ENCODE data around the gene CCDC187.
"Not testable (repeated sequence)": the region's sequence is repeated elsewhere in the genome, so short reads cannot be mapped to it uniquely, and the experiment has no call there.

Gene CCDC187

DNA sequence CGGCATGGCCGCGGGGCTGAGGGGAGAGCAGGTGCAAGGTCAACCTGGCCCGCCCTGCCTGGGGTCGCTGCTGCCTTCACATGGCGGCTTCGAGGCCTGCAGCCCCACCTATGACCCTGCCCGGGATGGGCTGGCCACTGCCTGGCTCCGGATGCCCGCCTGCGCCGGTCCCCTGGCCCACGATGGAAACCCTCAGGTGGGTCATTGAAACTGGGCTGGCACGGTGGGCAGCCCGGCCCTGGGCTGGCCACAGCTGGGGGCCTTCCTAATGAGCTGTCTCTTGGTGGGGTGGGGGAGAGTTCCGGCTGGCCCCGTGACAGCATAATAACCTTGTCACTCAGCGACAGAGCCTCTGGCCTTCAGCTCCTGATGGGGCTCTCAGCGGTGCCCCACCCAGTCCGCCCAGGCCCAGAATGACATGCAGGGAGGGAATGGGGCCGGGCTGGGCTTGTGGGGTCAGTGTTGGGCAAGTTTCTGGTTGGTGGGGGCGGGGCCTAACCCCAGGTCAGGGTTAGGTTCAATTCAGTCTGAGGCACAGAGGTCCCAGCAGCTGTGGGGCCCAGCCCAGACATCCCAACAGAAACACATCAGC is at the start of gene CCDC187:
TSS of gene CCDC187 (minus strand) at position 270 of the 592 bp plus-strand sequence. CDS start at position 6, 264 bp downstream.
- DNase-seq: no peak

DNA sequence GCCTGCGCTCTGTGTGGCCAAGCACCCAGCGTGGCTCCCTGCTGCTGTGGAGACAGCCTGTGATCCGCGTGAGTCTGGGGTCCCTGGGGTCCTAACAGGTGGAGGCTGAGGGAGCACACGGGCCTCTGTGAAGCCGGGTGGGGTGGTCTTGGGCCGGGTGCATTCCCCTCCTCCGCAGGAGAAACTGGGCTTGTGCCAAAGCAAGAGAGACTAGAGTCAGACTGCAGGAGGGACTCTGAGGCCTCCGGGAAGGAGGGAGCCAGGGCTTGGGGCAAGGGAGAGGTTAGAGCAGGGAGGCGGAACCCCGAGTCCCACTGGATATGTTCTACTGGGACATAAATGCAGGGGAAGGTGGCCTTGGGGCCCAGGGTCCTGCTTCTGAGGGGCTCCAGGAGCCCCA is 49.2 kb upstream of the CCDC187 start:
- no peak for DNase-seq

DNA sequence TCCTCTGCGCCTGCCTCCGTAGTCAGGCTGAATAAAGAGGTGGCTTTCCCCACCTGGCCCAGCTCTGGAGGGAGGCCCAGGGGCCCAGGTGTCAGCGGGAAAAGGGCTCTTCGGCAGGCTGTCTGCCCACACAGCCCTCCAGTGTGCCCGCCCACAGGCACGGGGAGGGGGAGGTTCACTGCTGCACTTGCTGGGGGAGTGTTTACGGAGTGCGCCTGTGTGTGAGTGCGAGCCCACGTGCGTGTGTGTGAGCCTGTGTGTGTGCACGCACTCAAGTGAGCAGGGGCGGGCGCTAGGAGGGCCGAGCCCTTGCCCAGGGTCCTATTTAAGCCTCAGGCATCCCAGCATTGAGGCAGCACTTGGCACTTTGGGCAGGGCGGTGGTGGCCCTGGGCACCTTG is 48.8 kb upstream of the CCDC187 start:
- DNase-seq: no peak

DNA sequence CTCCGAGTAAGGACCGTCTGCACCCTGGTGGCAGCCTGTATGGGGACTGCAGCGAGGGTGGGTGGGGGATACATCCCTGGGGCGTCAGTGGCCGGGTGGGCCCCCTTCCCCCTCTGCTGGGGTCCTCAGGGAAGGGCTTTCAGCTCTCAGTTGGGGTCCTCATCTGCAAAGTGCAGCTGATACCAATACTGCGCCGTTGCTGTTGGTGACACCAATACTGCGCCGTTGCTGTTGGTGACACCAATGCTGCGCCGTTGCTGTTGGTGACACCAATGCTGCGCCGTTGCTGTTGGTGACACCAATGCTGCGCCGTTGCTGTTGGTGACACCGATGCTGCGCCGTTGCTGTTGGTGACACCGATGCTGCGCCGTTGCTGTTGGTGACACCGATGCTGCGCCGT is 48.0 kb upstream of the CCDC187 start:
- DNase-seq: not testable (repeated sequence)

DNA sequence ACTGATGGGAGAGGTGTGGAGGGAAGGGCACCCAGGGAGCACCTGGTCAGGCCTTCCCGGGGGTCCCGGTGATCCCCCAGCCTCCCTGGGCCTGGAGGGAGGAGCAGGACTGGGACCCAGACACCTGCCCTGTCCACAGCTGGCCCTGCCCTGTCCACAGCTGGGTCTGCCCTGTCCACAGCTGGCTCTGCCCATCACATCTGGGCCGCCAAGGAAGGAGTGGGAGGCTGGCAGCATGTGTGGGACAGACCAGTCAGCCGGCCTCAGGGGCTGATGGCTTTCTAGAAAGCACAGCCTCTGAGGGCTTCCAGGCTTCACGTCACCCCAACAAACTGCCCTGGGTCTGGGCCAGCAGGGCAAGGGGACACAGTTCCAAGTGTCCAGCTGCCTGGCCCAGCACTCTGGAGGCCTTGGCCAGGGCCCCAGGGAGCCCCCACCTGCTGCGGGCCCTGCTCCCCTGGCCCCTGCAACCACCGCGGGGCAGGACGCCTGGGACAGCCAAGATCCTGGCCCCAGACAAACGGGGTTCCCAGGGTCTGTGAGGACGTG is 47.4 kb upstream of the CCDC187 start:
- DNase-seq: no peak

DNA sequence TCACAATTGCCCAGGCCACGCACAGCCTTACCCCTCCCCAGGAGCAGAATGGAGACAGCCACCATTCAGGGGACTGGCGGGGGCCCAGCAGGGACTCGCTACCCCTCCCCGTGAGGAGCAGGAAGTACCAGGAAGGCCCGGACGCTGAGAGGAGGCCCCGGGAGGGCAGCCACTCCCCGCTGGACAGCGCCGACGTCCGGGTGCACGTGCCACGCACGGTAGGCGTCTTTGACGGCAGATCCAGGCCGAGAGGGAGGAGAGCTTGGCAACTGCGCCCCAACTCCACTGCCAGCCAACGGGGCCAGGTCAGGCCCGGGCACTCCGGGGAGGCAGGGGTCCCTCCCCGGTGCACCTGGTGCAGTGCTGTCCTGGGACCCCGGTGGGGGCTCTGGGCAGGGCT is 45.7 kb upstream of the CCDC187 start:
- no peak for DNase-seq

DNA sequence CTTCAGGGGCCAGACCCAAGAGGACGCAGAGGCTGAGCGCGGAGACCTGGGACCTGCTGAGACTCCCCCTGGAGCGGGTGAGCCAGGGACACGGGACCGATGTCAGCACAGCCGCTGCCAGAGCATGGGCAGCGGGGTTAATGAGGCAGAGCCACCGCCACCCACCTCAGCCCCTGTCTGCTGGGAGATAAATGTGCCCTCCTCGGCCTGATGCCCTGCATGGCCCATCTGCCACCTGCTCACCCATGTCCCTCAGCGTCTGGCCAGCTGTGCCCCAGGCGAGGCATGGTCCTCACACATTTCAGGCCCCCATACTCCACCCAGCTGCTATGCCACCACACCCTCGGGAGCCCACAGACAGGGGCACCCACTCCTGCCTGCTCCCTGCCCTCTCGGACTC is 44.8 kb upstream of the CCDC187 start:
- DNase-seq: no peak

DNA sequence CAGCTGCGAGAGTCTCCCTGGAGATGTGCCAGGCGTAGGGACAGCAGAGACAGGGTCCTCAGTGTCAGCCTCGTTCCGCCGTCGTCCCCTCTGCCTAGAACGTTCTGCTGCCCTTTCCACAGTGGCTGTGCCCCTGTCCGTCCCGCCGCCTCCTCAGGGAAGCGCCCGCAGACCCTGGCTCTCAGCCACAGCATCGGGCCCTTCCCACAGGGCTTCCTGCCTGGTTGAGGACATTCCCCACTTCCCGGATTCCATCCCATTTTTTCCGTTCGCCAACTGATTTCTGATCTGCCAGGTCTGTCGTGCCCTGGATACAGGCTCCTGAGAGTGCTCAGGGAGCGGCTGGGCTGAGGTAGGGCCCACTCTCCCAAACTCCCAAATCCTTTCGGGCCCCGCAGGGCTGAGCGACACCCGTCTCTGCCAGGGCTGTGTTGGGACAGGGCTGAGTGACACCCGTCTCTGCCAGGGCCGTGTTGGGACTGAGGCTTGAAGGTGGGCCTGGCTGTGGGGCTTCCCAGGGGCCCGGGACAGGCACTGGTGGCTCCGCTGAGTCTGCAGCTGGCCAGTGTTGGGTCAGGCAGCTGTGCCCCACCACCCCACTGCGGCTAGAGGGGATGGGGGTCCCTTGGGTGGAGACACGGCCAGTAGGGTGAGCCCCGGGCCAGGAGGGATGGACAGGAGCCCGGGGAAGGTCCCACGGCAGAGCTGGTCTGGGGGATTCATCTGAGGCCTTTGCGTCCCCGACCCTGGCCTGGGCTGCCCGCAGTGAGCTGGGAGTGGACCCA is 43.8 kb upstream of the CCDC187 start:
- DNase-seq: no peak

DNA sequence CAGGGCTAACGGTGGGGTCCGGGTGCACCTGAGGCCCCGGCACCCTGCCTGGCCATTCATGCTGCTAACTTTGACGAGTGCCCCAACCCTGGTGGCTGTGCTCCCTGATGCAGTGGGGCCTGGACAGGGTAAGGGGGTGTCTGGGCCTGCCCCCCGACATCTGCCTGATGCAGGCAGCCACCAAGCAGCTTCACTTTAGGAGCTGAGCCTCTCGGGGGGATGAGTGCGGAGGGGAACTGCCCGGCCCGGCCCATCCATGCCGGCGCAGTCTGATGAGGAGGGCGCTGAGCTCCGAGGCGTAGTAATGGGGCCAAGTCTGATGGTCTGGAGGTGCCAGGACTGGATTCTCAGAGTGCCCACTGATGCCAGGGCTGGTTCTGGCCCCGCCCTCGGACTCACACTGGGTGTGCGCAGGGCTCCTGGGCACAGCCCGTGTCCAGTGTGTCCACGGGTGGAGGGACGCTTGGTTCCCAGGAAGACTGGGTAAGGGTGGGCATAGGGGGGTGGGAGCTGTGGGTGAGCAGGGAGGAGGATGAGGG is 43.1 kb upstream of the CCDC187 start:
- DNase-seq: no peak

DNA sequence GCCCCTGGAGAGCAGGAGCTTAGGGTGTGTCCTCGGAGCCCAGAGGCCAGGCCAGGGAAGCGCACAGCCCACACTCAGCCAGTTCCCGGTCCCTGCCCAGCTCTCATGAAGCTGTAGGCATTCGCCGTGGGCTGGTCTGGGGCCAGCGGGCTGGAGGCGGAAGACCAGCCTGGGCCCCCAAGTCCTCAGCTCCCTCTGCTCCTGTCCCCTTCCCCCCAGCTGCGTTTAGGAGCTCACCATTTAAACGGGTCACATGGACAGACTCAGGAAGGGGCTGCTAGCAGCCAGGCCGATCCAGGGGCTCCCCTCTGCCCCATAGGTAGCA is 42.2 kb upstream of the CCDC187 start:
- DNase-seq: no peak

DNA sequence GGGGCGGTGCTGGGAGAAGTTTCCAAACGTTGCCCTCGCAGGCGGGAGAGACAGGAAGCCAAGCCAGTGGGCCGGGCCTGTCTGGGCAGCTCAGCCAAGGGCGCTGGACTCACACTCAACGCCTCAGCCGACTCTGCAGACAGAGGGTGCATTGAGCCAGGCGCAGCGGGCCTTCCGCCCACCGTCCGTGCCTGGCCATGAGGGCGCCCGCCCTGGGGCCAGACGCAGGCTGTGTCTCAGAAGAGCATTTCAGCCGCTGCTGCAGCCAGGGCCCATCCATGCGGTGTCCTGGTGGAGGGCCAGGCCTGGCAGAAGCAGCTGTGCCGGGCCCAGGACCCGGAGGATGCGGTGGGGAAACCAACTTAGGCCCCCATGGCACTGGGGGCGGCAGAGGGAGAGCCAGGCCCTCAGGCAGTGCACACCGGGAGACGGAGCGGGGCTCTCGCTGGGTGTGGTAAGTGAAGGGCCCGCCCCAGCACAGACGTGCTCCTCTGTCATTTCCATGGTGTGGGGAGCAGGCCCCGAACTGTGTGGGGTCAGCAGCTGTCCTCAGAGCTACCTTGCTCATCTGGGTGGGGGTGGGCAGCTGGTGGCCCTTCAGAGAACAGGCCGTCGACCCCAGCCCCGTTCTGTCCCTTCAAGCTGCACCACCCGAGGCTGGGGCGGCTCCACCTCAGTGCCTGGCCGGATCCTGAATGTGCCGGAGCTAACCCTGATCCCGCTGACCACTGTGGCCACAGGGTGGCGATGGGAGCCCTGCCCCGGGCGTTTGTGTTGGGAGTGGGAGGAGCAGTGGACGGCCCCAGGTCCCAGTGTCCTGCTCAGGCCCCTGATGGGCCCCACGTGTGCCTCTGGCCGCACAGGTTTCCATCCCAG is 41.6 kb upstream of the CCDC187 start:
- DNase-seq: no peak

DNA sequence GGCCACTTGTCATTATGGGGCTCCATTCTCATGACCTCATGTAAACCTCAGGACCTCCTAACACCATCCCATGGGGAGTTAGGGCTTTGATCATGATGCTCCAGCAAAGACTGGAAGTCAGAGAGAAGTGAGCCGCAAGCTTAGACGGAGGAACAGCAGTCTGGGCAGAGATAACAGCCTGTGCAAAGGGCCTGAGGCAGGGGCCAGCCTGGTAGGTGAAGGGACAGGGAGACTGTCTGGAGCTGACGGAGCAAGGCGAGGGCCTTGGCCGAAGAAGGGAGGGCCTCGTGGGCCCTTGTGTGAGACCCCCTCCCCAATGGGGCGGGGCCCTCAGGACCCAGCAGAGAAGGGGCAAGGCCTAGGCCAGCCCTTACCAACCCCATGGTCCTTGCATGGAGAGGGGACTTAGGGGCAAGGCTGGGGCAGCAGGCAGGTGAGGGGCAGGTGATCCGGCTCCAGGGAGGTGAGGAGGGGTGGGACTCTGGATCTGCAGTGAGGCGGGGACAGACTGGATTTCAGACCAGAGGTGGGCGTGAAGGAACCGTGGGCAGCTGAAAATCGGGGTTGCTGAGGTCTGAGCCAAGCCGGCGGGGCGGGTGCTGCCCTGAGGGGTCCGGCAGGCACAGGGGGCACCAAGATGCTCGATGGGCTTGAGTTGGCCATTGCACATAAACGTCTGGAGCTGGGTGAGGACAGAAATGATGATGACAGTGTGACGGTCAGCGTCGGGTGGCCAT is 40.8 kb upstream of the CCDC187 start:
- DNase-seq: no peak

DNA sequence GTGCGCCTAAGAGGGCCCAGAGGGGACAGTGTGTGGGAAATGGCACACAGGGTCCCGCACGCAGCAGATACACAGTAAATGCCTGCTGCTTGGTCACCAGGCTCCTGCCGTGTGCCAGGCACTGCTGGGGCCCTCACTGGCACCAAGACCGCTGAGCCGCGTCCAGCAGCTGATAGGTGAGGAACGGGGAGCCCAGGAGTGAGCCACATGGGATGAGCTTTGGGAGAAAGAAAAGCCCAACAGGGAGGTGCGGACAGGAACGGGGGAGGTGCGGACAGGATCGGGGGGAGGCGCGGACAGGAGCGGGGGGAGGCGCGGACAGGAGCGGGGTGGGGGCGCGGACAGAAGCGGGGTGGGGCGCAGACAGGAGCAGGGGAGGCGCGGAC is 40.0 kb upstream of the CCDC187 start:
- no peak for DNase-seq

DNA sequence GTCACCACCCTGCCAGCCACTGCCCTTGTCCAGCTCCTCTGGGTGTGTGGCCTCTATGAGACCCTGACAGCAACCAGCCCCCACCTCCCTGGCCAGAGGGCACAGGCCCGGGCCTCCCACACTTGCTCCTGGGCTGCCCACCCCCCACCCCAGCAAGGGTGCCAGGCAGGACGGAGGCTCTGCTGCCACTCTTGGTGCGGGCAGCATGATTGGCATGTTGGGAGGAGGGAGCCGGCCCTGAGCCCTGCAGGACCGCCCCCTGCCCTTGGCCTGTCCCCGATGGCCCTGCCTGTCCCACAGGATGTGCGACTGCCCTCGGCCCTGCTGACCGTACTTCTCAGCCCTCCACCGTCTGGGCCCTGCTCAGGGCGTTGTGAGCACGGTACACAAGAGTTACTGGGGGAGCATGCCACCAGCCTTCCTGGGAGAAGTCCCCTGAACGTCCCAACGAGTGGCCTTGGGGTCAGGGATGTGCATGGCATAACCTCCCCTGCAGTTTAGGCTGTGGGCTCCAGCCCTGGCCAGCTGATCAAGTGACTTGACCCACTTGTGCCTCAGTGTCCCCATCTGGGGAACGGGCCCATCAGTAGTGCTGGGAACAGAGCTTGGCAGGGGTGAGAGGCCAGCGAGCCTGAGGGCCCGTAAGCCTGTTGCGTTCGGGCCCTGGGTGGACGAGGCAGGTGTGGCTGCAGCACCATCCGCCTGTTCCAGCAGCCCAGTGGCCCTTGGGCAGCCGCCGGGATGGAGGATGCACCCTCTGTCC is 39.4 kb upstream of the CCDC187 start:
- no peak for DNase-seq

DNA sequence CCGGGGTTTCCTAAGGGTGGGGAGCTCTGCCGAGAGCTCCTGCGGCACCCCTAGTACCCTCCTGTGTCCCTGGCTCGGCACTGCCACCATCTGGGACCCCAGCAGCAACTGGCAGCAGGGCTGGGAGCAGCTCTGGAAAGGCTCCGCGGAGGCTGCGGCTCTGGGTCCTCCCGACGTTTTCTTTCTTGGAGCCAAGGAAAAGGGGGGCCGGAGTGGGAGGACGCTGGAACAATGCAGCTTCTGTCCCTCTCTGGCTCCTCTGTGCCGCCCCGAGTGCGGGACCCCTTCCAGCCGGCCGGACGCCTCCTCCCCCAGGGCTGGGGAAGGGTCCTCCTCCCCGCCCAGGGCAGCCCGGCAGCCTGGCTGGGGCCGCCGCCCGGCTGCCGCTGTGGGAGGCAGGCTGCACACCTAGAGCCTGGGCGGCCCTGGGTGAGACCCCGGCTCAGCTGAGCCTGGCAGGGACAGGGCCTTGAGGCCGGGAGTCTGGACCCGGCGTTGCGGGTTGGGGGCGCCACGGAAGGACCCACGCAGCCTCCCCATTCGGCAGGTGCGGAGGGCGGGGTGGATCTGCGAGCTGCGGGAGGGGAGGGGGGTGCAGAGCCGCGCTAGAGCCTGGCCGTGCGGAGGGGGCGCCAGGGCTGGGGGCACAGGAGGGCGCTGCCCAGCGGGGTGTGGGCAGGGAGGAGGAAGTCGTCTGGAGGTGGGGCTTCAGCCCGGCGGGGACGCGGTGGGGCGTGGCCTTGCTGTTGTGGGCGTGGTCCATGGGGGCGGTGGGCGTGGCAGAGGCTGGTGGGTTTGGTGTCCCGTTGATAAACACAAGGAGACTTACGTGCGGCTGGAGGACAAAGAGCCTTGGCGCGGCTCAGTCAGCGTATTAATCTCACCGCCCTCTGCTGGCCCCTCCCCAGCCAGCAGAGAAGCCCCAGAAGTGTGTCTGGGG is 38.6 kb upstream of the CCDC187 start:
- DNase-seq: no peak

DNA sequence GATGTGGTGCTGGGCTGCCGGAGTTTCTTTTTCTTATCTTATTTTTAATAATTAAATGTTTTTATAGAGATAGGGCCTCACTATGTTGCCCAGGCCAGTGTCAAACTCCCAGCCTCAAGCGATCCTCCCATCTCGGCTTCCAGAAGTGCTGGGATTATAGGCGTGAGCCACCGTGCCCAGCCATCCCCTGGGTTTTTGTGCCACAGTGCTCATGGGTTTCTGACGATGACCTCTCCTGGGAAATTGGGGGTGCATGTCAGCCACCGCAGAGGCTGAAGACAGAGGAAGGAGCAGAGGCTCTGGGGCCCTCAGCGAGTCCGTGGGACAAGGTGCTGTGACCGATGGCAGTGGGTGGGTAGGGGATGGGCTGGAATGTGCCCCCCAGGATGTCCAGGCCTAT is 37.9 kb upstream of the CCDC187 start:
- DNase-seq: no peak

DNA sequence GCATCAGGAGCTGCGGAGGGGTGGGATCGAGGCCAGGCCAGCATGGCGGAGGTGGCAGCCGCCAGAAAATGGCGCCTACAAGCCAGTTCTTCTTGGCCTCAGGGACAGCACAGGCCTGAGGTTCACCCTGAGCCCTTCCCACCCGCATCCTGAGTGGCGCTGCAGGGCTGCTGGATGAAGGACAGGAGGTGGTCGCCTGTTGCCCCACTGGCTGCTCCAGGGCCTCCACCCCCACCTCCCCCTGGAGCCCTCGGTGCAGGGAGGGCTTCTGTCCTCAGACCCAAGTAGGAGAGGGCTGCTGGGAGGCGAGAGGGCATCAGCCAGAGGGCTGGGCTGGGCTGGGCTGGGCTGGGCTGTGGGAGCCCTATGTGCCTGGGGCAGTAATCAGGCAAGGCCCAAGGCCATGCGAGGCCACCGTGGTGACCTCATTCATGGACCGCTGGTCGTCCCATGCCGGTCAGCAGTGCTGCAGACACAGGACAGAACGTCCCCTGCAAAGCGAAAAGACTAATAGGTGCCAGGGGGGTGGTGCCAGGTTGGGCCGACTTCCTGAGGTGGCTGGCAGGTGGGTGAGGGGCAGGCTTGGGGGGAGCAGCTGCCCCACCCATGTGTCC is 37.3 kb upstream of the CCDC187 start:
- no peak for DNase-seq

DNA sequence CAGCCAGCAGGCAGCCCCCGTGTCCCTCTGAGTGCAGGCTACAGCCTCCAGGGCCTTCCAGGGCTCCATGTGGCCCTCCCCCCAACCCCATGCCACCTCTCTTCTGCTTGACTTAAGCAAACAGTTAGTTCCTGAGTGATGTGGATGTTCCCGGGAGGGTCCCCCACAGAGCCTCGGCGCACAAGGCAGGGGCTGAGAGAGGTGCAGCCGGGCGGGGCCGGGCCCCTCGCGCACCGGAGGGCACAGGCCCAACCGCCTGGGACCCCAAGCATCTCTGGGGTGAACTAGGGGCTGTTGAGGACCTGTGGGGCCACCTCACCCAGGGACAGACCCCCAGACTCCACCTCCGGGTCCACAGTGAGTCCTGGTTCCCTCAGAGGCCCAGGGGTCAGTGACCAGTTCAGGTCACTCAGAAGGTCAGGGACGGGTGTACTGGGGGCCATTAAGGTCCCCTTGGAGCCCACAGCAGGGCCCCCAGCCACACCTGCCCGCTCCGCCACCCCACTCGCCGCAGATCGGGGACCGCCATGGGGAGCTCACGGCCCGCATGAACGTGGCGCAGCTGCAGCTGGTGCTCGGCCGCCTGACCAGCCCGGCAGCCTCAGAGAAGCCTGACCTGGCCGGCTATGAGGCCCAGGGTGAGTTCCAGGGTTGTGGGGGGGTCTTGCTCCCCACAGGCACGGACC is 36.6 kb upstream of the CCDC187 start:
- DNase-seq: no peak

DNA sequence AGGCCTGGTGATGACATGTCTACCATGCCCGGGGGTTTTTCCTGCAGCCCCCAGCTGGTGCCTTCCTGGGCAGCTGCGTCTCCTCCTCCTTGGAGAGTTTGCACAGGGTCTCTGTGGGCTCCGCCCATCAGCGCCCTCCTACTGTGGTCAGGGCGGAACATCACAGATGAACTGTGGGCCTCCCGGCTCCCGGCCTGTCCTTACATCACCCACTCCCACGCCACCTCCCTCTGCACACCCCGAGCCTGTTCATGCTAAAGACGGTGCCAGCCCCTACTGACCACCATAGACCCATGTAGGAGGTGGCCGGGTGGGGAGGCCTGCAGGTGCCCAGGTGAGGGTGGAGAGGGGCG is 36.0 kb upstream of the CCDC187 start:
- DNase-seq: no peak

Data from NCI-H524 treated with DMSO at 0.1 percent for 48 hours (cell line).